IMR-90 (cell line): ENCODE measurements around the gene MRE11. TPM values are rescaled to one million over a fixed set of nuclear protein-coding genes. Genes with fewer than 3 reads are reported as not detected.
A peak's percentile ranks its signal among the peaks of the same experiment; 100 is the strongest.

Experiments used
- ATAC-seq: fragments of 200-7000 bp; cut with Tn5 transposase; 2 replicates; pipeline ENCODE4 v1.9.1; 2020; ENCODE audit warnings: low read depth, mild to moderate bottlenecking, moderate library complexity
- BruUV-seq: library from RNA; stranded (reverse); fragments of 400-500 nt; replicated peaks from 2 replicates; lab custom pipeline; 2021; lab: Mats Ljungman, UMichigan
- CTCF ChIA-PET: fragments of 300-600 bp; formaldehyde crosslinking; extraction: SDS; loops from one replicate; lab custom pipeline; 2021; ENCODE audit warnings: antibody characterized with exemption; lab: Yijun Ruan, JAX
- POLR2A ChIA-PET: fragments of 300-600 bp; sonication (Branson Sonifier 250); formaldehyde crosslinking; loops from one replicate; lab custom pipeline; 2022; ENCODE audit warnings: antibody characterized with exemption; ENCODE audit not compliant: unreplicated experiment; lab: Charles Lee
- DNase-seq: peaks from one replicate; pipeline ENCODE4 v3.0.0; 2013
- H2AFZ ChIP-seq: replicated peaks from 2 replicates; pipeline ENCODE3; 2013; ENCODE audit warnings: low read length, mild to moderate bottlenecking; ENCODE audit not compliant: poor library complexity
- H2AK5ac ChIP-seq: 2 replicates; pipeline ENCODE4 v1.6.1; 2013; ENCODE audit warnings: low read depth, low read length, inconsistent platforms
- H2AK9ac ChIP-seq: replicated peaks from 2 replicates; pipeline ENCODE3; 2013; ENCODE audit warnings: mild to moderate bottlenecking, low read depth, low read length, moderate library complexity; ENCODE audit not compliant: poor library complexity
- H2BK120ac ChIP-seq: 2 replicates; pipeline ENCODE4 v1.6.1; 2013; ENCODE audit warnings: low read depth, low read length, inconsistent platforms
- H2BK15ac ChIP-seq: 3 replicates; pipeline ENCODE4 v1.6.1; 2013; ENCODE audit warnings: low read depth, low read length, inconsistent platforms
- H2BK20ac ChIP-seq: 2 replicates; pipeline ENCODE4 v1.6.1; 2013; ENCODE audit warnings: low read depth, mild to moderate bottlenecking, inconsistent platforms, low read length, moderate library complexity
- H2BK5ac ChIP-seq: 2 replicates; pipeline ENCODE4 v1.6.1; 2013; ENCODE audit warnings: mild to moderate bottlenecking, low read depth, low read length, inconsistent platforms; ENCODE audit not compliant: poor library complexity, severe bottlenecking
- H3K14ac ChIP-seq: replicated peaks from 2 replicates; pipeline ENCODE4 v1.6.1; 2013; ENCODE audit warnings: low read depth, low read length, inconsistent platforms
- H3K18ac ChIP-seq: 2 replicates; pipeline ENCODE4 v1.6.1; 2013; ENCODE audit warnings: low read depth, low read length, control low read depth
- H3K23ac ChIP-seq: 2 replicates; pipeline ENCODE4 v1.6.1; 2013; ENCODE audit warnings: low read depth, low read length, inconsistent platforms
- H3K27ac ChIP-seq: 2 replicates; pipeline ENCODE4 v1.5.1; 2013; ENCODE audit warnings: mild to moderate bottlenecking, control low read depth, low read length; ENCODE audit not compliant: insufficient read depth
- H3K27me3 ChIP-seq: 2 replicates; pipeline ENCODE4 v1.6.1; 2013; ENCODE audit warnings: low read length; ENCODE audit not compliant: control insufficient read depth, insufficient read depth
- H3K36me3 ChIP-seq: 2 replicates; pipeline ENCODE4 v1.6.1; 2013; ENCODE audit warnings: low read length, mixed read lengths; ENCODE audit not compliant: control insufficient read depth, insufficient read depth
- H3K4ac ChIP-seq: 2 replicates; pipeline ENCODE4 v1.6.1; 2013; ENCODE audit warnings: low read depth, low read length, inconsistent platforms
- H3K4me1 ChIP-seq: 2 replicates; pipeline ENCODE4 v1.6.1; 2013; ENCODE audit warnings: low read length, mixed read lengths; ENCODE audit not compliant: control insufficient read depth, insufficient read depth
- H3K4me2 ChIP-seq: 2 replicates; pipeline ENCODE4 v1.6.1; 2013; ENCODE audit warnings: low read depth, mild to moderate bottlenecking, control low read depth, low read length, moderate library complexity
- H3K4me3 ChIP-seq: 2 replicates; pipeline ENCODE4 v1.5.1; 2013; ENCODE audit warnings: low read depth, mild to moderate bottlenecking, control low read depth, low read length, moderate library complexity; ENCODE audit not compliant: insufficient read depth
- H3K56ac ChIP-seq: 2 replicates; pipeline ENCODE4 v1.6.1; 2013; ENCODE audit warnings: low read length, inconsistent platforms; ENCODE audit not compliant: insufficient read depth; ENCODE audit errors: extremely low read depth
- H3K79me1 ChIP-seq, 2 experiments: 2 replicates each; pipeline ENCODE4 v1.6.1; 2013; ENCODE audit warnings: low read length in 2 of 2, inconsistent platforms in 1 of 2, low read depth in 1 of 2
- H3K9ac ChIP-seq: 2 replicates; pipeline ENCODE4 v1.6.1; 2013; ENCODE audit warnings: low read depth, low read length, control low read depth
- H3K9me1 ChIP-seq: 2 replicates; pipeline ENCODE4 v1.6.1; 2013; ENCODE audit warnings: low read length, inconsistent platforms; ENCODE audit not compliant: insufficient read depth
- H3K9me3 ChIP-seq: 2 replicates; pipeline ENCODE4 v1.6.1; 2013; ENCODE audit warnings: low read length; ENCODE audit not compliant: control insufficient read depth, insufficient read depth
- H4K20me1 ChIP-seq: 2 replicates; pipeline ENCODE4 v1.6.1; 2013; ENCODE audit warnings: low read length, inconsistent platforms; ENCODE audit not compliant: insufficient read depth
- H4K5ac ChIP-seq: 2 replicates; pipeline ENCODE4 v1.6.1; 2013; ENCODE audit warnings: mild to moderate bottlenecking, low read depth, low read length, control low read depth
- H4K8ac ChIP-seq, 2 experiments: 2 replicates each; pipeline ENCODE4 v1.6.1; 2013; ENCODE audit warnings: low read depth in 2 of 2, low read length in 2 of 2, control low read depth in 1 of 2, inconsistent platforms in 1 of 2
- H4K91ac ChIP-seq: 2 replicates; pipeline ENCODE4 v1.6.1; 2013; ENCODE audit warnings: low read depth, low read length, inconsistent platforms; ENCODE audit not compliant: insufficient read depth
- BHLHE40 ChIP-seq: fragments of 150-350 bp; IDR thresholded peaks from 2 replicates; pipeline ENCODE4 v1.6.1; 2016; ENCODE audit warnings: mild to moderate bottlenecking, low read depth, low read length
- CHD1 ChIP-seq: IDR thresholded peaks from 2 replicates; pipeline ENCODE4 v1.6.1; 2012; ENCODE audit warnings: low read depth, low read length, improper control_type of control experiment
- MAFK ChIP-seq: IDR thresholded peaks from 2 replicates; pipeline ENCODE4 v1.6.1; 2012; ENCODE audit warnings: low read depth, low read length, improper control_type of control experiment
- WGBS, 2 experiments: methylation state at CpG; one replicate each; pipeline versions ENCODE4 v1.1.5 to v1.1.7; 2013; ENCODE audit warnings: missing lambda C conversion rate in 2 of 2; ENCODE audit not compliant: insufficient read length in 1 of 2; ENCODE audit errors: extremely low coverage in 2 of 2; 5-methylcytosine and 5-hydroxymethylcytosine counted together
- dilution Hi-C: fragments of 300-500 bp; cut with HindIII; formaldehyde crosslinking; loops from one replicate; pipeline ENCODE4 v1.14.3; 2018; ENCODE audit warnings: low sequenced_read_pairs; ENCODE audit not compliant: unreplicated experiment
- in situ Hi-C: fragments of 300-500 bp; cut with MboI; formaldehyde crosslinking; loops from 3 replicates; pipeline ENCODE4 v1.14.3; 2019; ENCODE audit warnings: low sequenced_read_pairs, inconsistent platforms, mixed read lengths
- intact Hi-C: fragments of 100-400 bp; cut with micrococcal nuclease; formaldehyde crosslinking; loops from 2 replicates; pipeline ENCODE4 v1.10.0; 2022
- polyA plus RNA-seq, 3 experiments: library from polyadenylated mRNA; depleted of rRNA; stranded (reverse); fragments of >200 nt; gene quantifications; 2 replicates each; pipeline ENCODE4 v1.2.3, GENCODE V29; 2012; ENCODE audit warnings: low replicate concordance in 1 of 3
- total RNA-seq: library from RNA; depleted of rRNA; stranded (reverse); fragments of >200 nt; gene quantifications from 2 replicates; pipeline ENCODE4 v1.2.3, GENCODE V29; 2012

MRE11 gene
- total and polyA plus RNA-seq, 2 of the 4 experiments (the other 2 are of a cell fraction): 9.0 to 15.6 TPM

DNA sequence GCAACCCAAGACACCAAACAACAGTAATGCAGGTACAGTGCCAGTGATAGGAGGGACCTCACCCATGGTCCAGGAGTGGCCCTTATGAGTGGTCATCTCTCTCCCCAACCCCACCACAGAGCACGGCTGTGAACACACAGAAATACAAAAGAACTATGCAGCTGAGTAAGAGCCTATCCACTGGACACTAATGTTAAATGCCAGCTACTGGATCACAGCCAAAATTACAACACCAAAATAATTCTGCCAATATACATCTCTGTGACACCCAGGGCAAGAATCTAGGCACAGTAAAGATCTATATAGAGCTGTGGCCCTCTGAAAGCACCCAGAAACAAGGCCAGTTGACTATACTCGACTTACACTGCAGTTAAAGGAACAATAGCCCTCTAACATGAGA lies 69.6 kb downstream of the MRE11 start:
- Histone ChIP-seq H3K27me3 (no peaks in the 10 kb centered on the region), H3K4me1 (peaks cover 3% of the 10 kb centered on the region; the same call in 1 of the 2 replicates), H4K20me1 (no peaks in the 10 kb centered on the region), H3K9me3 (no peaks in the 10 kb centered on the region), H3K36me3 (no peaks in the 10 kb centered on the region), H3K56ac (no peak overlapping the region), H3K79me1 (0 out of 4 replicates have a peak, but pooled peaks cover 0 to 4% of the 10 kb centered on the region in 2 experiments), H2BK20ac (no peak overlapping the region), H2AK9ac (no peak overlapping the region), H2BK5ac (no peak overlapping the region), H2BK120ac (no peak overlapping the region), H3K18ac (no peak overlapping the region), H4K91ac (no peak overlapping the region), H3K9ac (no peak overlapping the region), H3K23ac (no peak overlapping the region), H3K4ac (no peak overlapping the region), H4K8ac (no peak overlapping the region), H3K4me3 (no peak overlapping the region), H3K14ac (0 out of 2 replicates have a peak overlapping the region, but pooled peaks have one; percentile 4), H2AK5ac (no peak overlapping the region), H2BK15ac (no peak overlapping the region), H3K4me2 (no peak overlapping the region), H3K27ac (no peak overlapping the region), H3K9me1 (peaks cover 6% of the 10 kb centered on the region; the same call in 1 of the 2 replicates), H2AFZ (no peak overlapping the region), H4K5ac (no peak overlapping the region)
- no TSS peak for BruUV-seq
- DNase-seq (no peak), ATAC-seq (0 out of 2 replicates have a peak, but pooled peaks have one; percentile 21)
- CTCF ChIA-PET: interaction anchor here (1.0 kb wide), 1 partner anchor 503 kb away, joined by 4 read pairs; no protein-coding TSS in a partner anchor
- in situ Hi-C loops: loop anchor here (10.0 kb wide), 1 partner anchor 249 kb away; no protein-coding TSS in a partner anchor
- POLR2A ChIA-PET: no interaction called here
- TF ChIP-seq CHD1 (no peak), BHLHE40 (no peak), MAFK (no peak)
- no CpG with 5 or more reads among the region's 2 CpGs for WGBS, 2 experiments
- intact Hi-C loops: no loop called here
- dilution Hi-C loops: no loop called here
